GM12801 (cell line): Measurements from ENCODE around the gene RAP1A.

Experiments used
- TF ChIP-seq, protein P1 (sequence below): IDR thresholded peaks from one replicate; pipeline ENCODE4 v1.5.1; 2011; ENCODE audit warnings: control low read depth; ENCODE audit not compliant: insufficient read length; ENCODE audit errors: extremely low read depth

The RAP1A gene

DNA sequence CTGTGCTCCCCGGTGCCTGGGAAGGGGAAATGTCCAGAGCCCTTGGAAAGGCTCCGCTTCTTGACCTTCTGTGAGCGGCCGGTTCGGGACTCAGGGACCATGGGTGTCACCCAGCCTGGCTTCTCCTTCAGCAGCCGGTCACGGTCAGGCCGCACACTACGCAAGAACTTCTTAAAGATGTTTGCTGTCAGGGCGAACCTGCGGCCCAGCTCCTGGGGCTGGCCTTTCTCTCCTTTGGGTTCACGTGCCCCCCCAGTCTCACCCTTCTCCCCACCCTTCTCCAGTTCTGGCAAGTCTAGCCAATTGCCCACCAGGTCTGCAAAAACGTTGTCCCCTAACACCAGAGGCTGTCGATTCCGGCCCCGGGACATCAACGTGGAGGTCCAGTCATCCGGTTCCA is 107.5 kb downstream of the RAP1A start:
- TF ChIP-seq, protein P1, sequence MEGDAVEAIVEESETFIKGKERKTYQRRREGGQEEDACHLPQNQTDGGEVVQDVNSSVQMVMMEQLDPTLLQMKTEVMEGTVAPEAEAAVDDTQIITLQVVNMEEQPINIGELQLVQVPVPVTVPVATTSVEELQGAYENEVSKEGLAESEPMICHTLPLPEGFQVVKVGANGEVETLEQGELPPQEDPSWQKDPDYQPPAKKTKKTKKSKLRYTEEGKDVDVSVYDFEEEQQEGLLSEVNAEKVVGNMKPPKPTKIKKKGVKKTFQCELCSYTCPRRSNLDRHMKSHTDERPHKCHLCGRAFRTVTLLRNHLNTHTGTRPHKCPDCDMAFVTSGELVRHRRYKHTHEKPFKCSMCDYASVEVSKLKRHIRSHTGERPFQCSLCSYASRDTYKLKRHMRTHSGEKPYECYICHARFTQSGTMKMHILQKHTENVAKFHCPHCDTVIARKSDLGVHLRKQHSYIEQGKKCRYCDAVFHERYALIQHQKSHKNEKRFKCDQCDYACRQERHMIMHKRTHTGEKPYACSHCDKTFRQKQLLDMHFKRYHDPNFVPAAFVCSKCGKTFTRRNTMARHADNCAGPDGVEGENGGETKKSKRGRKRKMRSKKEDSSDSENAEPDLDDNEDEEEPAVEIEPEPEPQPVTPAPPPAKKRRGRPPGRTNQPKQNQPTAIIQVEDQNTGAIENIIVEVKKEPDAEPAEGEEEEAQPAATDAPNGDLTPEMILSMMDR = no peak

DNA sequence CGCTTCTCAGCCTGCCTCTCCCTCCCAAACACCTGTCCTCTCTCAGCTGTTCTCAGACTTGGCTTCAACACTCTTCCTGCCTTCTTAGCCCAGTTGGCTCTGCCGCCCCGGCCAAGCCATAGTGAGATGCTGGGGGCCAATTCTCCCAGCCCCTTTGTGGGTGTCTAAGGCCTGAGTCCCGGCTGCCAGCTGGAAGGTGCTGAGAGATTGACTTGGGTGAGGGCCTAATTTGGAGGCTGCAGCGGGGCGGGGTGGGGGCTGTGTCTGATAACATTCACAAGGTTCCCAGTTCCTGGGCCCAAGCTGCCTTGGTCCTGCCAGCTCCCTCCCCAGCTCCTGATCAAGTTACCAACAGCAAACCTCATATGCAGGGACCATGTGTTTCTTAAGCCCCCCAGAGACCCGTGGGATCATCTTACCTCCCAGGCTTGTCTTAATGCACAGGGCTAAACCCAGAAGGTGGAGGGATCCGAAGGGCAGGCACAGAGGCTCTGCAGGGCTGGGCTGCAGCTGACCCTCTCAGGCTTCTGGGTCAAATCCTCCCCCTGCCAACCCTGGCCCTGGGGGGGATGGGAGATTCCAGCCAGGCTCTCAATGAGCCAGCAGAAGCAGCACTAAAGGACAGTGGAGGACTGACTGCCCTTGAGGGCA is 109.8 kb downstream of the RAP1A start:
- TF ChIP-seq, protein P1 = no peak

DNA sequence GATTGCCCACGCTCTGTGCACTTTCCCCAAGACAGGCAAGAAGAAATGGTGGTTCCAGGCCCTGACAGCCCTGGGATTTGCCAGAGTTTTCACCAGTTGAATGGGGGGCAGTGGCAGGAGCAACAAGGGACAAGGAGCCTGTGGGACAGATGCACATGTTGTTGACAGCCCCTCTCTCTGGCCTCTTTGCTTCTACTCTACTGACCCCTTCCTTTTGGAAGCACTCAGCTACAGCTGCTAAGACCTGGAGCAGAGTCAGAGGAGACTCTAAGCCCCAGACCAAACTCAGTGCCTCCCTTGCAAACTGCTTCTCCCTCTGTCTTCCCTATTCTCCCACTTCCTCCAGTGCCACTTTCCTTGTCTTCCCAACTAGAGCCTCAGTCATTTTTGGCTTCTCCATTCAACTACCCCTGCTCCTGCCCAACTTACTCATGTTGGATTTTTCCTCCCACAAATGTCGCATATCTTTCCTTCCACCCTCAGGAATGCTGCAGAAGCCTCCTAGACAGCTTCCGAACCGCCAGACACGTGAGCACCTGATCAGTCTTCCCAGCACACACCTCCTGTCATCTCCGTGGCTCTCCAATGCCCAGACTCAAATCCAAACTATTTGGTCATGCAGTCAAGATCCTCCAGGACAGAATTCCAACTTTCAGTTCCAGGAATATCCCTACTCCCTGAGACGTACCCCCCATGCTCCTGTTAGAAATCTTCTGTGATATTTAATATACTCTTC is 110.5 kb downstream of the RAP1A start:
- TF ChIP-seq, protein P1 = no peak

DNA sequence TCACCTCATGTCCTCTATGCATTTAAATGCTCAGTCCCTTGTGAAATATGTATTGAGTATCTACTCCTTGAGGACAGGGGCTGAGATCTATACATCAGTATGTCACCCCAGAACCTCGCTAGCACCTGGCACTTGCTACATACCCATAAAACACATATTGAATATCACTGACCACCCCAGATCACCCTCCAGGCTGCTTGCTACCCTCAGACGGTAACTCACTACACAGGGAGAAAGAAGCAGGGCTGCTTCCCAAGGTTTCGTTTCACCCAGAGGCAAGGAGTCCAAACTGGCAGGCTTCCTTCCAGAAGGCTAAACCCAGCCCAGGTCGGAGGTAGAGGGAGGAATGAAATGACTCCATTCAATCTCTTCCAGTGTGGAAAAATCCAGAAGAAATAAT is 111.1 kb downstream of the RAP1A start:
- TF ChIP-seq, protein P1 = no peak

DNA sequence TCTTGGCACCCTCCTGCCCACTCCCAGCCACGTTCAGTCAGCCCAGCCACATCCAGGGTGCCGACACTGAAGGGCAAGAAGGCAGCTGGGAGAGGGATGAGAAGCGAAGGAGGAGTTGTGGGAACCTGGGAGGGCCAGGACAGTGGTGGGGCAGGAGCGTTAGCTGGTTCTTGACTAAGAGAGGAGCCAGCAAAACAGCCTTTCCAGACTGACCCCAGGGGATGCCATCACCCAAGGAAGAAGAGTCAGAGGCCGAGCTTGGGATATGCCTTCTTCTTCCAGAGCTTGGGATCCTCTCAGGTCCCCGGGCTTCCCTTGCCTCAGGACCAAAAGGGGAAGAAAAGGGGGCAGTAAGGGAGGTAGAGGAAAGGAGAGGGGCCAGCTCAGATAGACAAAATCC is 112.4 kb downstream of the RAP1A start:
- TF ChIP-seq, protein P1 = no peak

DNA sequence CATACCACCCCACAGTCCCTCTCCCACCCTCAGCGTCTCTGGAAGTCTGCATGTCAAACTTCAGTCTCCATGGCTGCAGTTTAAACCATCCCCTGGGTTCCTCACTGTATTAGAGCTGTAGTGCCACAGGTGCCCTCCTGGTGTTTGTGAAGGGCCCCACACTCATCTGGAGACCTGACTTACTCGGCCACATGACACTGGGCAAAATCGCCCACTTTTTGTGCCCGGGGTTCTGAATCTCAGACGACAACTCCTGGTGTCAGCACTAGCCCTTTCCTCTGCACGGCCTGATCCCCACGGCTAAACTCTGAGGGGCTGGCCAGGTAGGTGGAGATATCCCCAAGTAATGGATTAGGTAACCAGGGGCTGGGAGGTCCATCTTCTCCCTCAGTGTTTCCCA is 113.1 kb downstream of the RAP1A start:
- TF ChIP-seq, protein P1 = no peak

DNA sequence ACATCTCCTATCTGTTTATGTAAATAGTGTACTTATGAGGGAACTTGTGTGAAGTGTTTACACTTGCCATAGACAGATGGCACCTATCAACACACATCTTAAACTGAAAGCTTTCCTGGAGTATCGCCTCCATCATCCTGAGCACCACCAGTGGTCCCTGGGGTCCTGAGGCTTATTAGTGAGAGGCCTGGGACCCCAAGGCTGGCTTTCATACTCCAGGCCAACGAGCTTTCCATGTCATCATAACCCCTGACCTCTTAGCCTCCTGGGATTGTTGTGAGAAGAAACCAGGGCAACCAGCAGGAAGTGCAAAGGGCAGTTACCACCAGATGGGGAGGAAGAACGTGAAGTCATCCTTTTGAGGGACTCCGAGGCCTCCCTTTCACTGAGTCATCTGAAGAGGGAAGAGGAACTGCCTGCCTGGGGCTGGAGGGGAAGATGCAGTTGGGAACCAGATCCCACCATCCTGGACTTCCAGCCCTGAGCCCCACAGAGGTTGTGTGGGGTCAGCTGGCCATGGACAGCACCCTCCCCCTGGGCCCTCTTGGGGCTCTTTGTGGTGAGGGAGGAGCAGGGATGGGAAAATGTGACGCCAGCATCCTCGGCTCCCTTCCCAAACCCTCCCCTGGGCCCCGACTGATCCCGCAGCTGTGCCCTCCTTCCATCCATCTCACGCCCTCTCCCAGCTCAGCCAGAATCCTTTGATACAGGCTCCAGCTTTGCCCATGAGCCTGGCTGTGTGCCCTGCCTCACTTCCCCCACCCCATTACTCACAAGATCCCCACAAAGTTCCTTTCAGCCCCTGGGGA is 113.8 kb downstream of the RAP1A start:
- TF ChIP-seq, protein P1 = no peak
